Cardiac muscle cell (in vitro differentiated cells and primary cell): ENCODE results near the gene HES7. TPM values are rescaled to one million over a fixed set of nuclear protein-coding genes. Genes with fewer than 3 reads are reported as not detected.
A peak's percentile ranks its signal among the peaks of the same experiment; 100 is the strongest.
"Not testable (repeated sequence)": the region's sequence is repeated elsewhere in the genome, so short reads cannot be mapped to it uniquely, and the experiment has no call there.

Source experiments
- DNase-seq, 2 donors: peaks; one replicate each; pipeline versions ENCODE4 v3.0.0 to v3.0.0-alpha.2; 2010 to 2017; ENCODE audit warnings: low read depth in 1 of 2, low spot score in 1 of 2
- H3K27ac ChIP-seq: fragments of 200-600 bp; sonication (generic); 2 replicates; pipeline ENCODE4 v1.5.1; 2016
- H3K27me3 ChIP-seq: fragments of 200-600 bp; sonication (generic); 2 replicates; pipeline ENCODE4 v1.6.0; 2016; ENCODE audit warnings: control low read depth
- H3K36me3 ChIP-seq: fragments of 200-600 bp; sonication (generic); 2 replicates; pipeline ENCODE4 v1.5.1; 2016; ENCODE audit warnings: control low read depth
- H3K4me1 ChIP-seq: fragments of 200-600 bp; sonication (generic); 2 replicates; pipeline ENCODE4 v1.8.1; 2017; ENCODE audit warnings: low read depth, mild to moderate bottlenecking, mixed run types
- H3K4me3 ChIP-seq: fragments of 200-600 bp; sonication (generic); 2 replicates; pipeline ENCODE4 v1.5.1; 2016; ENCODE audit warnings: mild to moderate bottlenecking
- H3K9me3 ChIP-seq: fragments of 200-600 bp; sonication (generic); 2 replicates; pipeline ENCODE4 v1.5.1; 2017; ENCODE audit warnings: low read depth, mild to moderate bottlenecking, control low read depth
- polyA plus RNA-seq: library from polyadenylated mRNA; unstranded; fragments of >200 nt; fragmentation: Nextera tagmentation; extraction: Ambion mirVana; gene quantifications from 2 replicates; pipeline ENCODE4 v1.2.1, GENCODE V29; 2016
- total RNA-seq: library from RNA; depleted of rRNA; stranded (reverse); fragments of >200 nt; gene quantifications from 2 replicates; pipeline ENCODE4 v1.2.3, GENCODE V29; 2016
- TF ChIP-seq, protein P1 (sequence below): IDR thresholded peaks from 2 replicates; pipeline ENCODE4 v1.5.1; 2012; ENCODE audit warnings: low read depth, mild to moderate bottlenecking, low read length

The HES7 gene
- 0.32 and 6.2 TPM in 2 replicates for total RNA-seq
- 1.1 and 1.5 TPM in 2 replicates for polyA plus RNA-seq

DNA sequence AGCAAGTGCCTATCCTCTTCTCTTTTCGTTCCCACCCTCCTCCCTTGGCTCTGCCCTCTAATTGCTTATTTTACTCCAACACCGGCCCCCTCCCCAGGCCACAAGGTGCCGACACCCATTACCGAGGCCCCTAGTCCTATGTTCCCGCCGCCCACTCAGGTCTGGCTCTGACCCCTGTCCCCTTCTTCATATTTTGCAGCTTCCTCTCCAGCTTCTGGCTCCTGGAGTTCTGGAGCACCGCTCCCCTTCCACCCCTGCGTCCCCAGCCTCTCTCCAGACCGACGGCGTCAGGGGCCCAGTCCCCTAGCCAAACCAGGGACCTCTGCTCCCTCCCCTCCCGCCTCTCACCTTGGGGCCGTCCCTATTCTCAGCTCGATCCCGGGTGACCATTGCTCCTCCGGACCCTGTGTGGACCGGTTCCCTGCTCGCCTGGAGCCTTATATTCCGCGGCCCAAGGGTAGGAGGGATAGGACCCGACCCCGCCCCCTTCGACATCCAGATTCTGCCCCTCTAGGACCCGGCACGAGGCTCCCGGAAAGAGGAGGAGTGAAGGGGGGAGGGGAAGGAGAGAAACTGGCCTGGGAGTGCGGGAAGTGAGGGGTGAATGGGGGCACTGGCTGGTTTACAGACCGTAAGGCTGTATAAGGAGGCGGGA lies at the start of gene HES7:
Gene HES7, minus strand, starts transcription at position 412 of the 655 bp plus-strand sequence. Its CDS starts 22 bp downstream, at position 390.
- no peak within 1 kb of the TSS for H3K27ac ChIP-seq
- H3K36me3 ChIP-seq, result no peaks in the 10 kb centered on the region
- TF ChIP-seq, protein P1, sequence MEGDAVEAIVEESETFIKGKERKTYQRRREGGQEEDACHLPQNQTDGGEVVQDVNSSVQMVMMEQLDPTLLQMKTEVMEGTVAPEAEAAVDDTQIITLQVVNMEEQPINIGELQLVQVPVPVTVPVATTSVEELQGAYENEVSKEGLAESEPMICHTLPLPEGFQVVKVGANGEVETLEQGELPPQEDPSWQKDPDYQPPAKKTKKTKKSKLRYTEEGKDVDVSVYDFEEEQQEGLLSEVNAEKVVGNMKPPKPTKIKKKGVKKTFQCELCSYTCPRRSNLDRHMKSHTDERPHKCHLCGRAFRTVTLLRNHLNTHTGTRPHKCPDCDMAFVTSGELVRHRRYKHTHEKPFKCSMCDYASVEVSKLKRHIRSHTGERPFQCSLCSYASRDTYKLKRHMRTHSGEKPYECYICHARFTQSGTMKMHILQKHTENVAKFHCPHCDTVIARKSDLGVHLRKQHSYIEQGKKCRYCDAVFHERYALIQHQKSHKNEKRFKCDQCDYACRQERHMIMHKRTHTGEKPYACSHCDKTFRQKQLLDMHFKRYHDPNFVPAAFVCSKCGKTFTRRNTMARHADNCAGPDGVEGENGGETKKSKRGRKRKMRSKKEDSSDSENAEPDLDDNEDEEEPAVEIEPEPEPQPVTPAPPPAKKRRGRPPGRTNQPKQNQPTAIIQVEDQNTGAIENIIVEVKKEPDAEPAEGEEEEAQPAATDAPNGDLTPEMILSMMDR, result no peak
- H3K9me3 ChIP-seq, result no peaks in the 10 kb centered on the region
- H3K4me1 ChIP-seq, result peaks cover 4% of the 10 kb centered on the region
- peaks cover 37% of the 10 kb centered on the region for H3K27me3 ChIP-seq
- peak within 1 kb of the TSS; percentile 64 for H3K4me3 ChIP-seq
- peak in 1 of 2 donors; percentile 50 for DNase-seq

DNA sequence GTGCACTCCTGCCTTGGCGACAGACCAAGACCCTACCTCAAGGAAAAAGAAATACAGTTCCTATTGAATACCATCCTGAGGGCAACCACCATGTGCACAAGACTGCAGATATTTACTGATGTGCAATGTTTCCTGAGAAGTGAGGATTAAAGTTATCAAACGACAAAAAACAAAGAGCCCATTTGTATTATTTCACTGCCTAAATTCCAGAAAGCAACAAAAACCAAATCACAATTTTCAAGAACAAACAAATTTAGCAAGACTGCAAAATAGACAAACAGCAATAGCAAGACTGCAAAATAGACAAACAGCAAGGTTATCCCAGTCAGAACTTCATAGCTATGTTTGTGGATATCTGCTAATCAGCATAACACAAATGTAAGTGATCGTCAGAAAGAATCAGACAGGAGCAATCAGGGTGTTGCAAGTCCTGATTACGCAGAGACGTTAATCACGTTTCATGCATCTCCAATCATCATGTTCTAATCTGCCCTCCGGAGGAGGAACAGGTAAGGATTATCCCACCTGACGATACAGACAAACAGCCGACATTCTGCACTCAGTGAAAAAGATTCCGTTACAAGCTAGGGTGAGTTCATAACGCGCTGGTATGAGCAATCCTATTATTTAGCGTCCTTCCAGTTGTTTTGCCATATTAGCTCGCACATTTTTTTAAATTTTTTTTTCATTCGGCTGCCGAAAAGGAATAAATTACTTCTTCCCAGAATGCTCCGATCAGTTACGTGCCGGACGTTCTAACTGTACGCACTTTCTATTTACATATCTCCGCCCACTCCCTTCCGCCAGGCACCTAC lies 49.4 kb upstream of the HES7 start:
- no peaks in the 10 kb centered on the region for H3K36me3 ChIP-seq
- peak overlapping the region; percentile 40 for H3K4me3 ChIP-seq
- H3K9me3 ChIP-seq, result no peaks in the 10 kb centered on the region
- H3K4me1 ChIP-seq, result peaks cover 24% of the 10 kb centered on the region
- H3K27ac ChIP-seq, result peak overlapping the region; percentile 99
- H3K27me3 ChIP-seq, result no peaks in the 10 kb centered on the region
- DNase-seq, result peak; percentile 91 to 98
- TF ChIP-seq, protein P1, result no peak

DNA sequence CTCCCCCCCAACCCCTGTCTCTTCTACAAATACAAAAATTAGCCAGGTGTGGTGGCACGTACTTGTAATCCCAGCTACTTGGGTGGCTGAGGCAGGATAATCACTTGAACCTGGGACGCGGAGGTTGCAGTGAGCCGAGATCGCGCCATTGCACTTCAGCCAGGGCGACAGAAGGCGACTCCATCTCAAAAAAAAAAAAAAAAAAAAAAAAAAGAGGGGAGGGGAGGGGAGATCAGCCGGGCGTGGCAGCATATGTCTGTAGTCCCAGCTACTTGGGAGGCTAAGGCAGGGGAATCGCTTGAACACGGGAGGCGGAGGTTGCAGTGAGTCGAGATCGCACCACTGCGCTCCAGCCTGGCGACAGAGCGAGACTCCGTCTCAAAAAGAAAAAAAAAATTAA lies 46.3 kb upstream of the HES7 start:
- not testable (repeated sequence) for H3K27me3 ChIP-seq, H3K27ac ChIP-seq, DNase-seq, H3K36me3 ChIP-seq, H3K4me1 ChIP-seq, H3K9me3 ChIP-seq, H3K4me3 ChIP-seq

DNA sequence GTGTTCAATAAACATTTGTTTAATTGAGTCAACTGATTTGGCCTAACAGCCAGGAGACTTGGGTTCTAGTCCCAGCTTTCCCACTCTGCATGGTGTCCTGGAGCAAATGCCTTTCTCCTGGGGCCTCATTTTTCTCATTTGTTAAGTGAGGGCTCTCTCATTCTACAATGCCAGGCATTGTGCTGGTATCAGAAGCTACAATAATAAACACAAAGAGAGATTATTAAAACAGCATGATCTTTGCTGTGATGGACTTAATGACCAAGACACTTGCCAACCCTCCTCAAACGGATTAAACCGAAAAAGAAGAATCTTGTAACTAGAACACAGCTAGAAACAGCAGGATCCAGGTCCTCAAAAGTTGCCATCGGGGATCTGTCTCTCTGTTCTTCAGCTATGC lies 43.6 kb upstream of the HES7 start:
- no peaks in the 10 kb centered on the region for H3K36me3 ChIP-seq
- H3K27ac ChIP-seq, result no peak overlapping the region
- no peaks in the 10 kb centered on the region for H3K9me3 ChIP-seq
- no peaks in the 10 kb centered on the region for H3K27me3 ChIP-seq
- TF ChIP-seq, protein P1, result no peak
- no peak for DNase-seq
- H3K4me3 ChIP-seq, result no peak overlapping the region
- peaks cover 16% of the 10 kb centered on the region for H3K4me1 ChIP-seq

DNA sequence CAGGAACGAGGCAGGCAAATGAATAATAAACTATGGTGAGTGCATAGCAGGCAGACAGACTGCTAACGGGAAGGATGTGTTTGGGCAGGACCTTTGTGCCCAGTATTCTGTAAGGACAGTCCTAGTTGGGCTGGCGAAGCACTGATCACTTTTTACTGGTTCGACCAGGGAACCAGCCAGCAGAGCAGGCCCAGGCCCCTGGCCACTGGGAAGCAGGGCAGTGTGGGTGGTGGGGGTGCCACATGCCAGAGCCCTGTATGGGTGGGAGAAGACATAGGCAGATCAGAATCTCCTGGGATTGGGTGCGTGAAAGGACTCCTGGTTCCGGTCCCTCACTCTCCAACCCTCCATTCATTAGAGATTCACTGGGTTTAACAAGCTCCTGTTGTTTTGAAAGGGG lies 42.8 kb upstream of the HES7 start:
- peaks cover 16% of the 10 kb centered on the region for H3K4me1 ChIP-seq
- no peak for DNase-seq
- no peak overlapping the region for H3K4me3 ChIP-seq
- no peaks in the 10 kb centered on the region for H3K9me3 ChIP-seq
- H3K27me3 ChIP-seq, result no peaks in the 10 kb centered on the region
- H3K36me3 ChIP-seq, result no peaks in the 10 kb centered on the region
- TF ChIP-seq, protein P1, result no peak
- H3K27ac ChIP-seq, result peak overlapping the region; percentile 28

DNA sequence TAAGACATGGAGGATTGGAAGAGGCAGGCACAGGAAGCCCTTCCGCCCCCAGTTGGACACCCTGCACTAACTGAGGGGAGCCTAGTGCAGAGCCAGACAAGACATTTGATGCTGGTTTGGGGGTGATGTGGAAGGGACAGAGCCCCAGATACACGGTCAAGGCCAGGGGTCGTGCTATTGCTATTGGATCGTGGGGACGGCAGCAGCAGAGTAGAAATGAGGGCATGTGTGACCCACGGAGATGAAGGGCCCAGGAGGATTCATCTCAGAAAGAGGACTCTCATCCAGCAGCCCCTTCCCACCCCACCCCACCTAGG lies 40.9 kb upstream of the HES7 start:
- Histone ChIP-seq H3K27ac (peak overlapping the region; percentile 96), H3K36me3 (peaks cover 5% of the 10 kb centered on the region), H3K27me3 (no peaks in the 10 kb centered on the region), H3K4me1 (peaks cover 16% of the 10 kb centered on the region), H3K9me3 (no peaks in the 10 kb centered on the region), H3K4me3 (no peak overlapping the region)
- DNase-seq, result no peak
- TF ChIP-seq, protein P1, result no peak
